Measurements from ENCODE around the gene ETV3. TPM values are rescaled to one million over a fixed set of nuclear protein-coding genes. Genes with fewer than 3 reads are reported as not detected.

ETV3 gene
- polyA plus RNA-seq, 3 donors = 4.8 to 62.3 (median 6.3) TPM

- Histone ChIP-seq H3K9ac (ENCODE audit: insufficient read depth, low read length, poor library complexity, severe bottlenecking) (no peak overlapping the region), H3K4me2 (replicated peaks; ENCODE audit: extremely low read depth, low read length, poor library complexity, severe bottlenecking) (no peak overlapping the region)
Observed at GRCh38 chr1:157181790-157182189, 43.6 kb upstream of the ETV3 start.

GRCh38 chr1:157181258-157181657, 43.1 kb upstream of the ETV3 start:
- WGBS (ENCODE audit: insufficient coverage) = 10% methylated on average over 5 of the region's 5 CpGs
- intact Hi-C loops (cut with micrococcal nuclease) = no loop called here

More at GRCh38 chr1:157181790-157182189, 43.6 kb upstream of the ETV3 start:
- Mint-ChIP-seq H3K27me3 (ENCODE audit: low read depth in 3 of 3) (peaks cover 2 to 6% (median 3%) of the 10 kb centered on the region in 3 donors), H3K9me3 (peaks cover 0 to 2% (median 0%) of the 10 kb centered on the region in 7 donors), H3K4me3 (no peak overlapping the region), H3K36me3 (no peaks in the 10 kb centered on the region), H3K4me1 (peaks cover 15% of the 10 kb centered on the region), H3K27ac (peak overlapping the region in 1 of 7 donors; percentile 72)
- Histone ChIP-seq H3K4me3 (replicated peaks in 1 of 3; ENCODE audit: low read depth in 2 of 3, low read length in 3 of 3) (no peak overlapping the region), H3K36me3 (replicated peaks in 1 of 2; ENCODE audit: control insufficient read depth in 1 of 2, insufficient read depth in 2 of 2, low read length in 2 of 2) (no peaks in the 10 kb centered on the region), H3K79me2 (ENCODE audit: insufficient read depth, low read length) (no peaks in the 10 kb centered on the region), H3K9me3 (replicated peaks in 1 of 2; ENCODE audit: control insufficient read depth in 1 of 2, insufficient read depth in 1 of 2, low read length in 2 of 2) (no peaks in the 10 kb centered on the region), H2AFZ (ENCODE audit: insufficient read depth, low read depth, low read length, poor library complexity, severe bottlenecking) (no peak overlapping the region), H4K20me1 (ENCODE audit: insufficient read depth, low read length) (no peaks in the 10 kb centered on the region), H3K4me1 (ENCODE audit: control insufficient read depth in 1 of 2, insufficient read depth in 2 of 2, low read length in 2 of 2) (peaks cover 6 to 8% of the 10 kb centered on the region in 2 donors), H3K27me3 (ENCODE audit: control insufficient read depth in 2 of 2, insufficient read depth in 2 of 2, low read length in 2 of 2) (no peaks in the 10 kb centered on the region), H3K27ac (ENCODE audit: low read depth in 1 of 2, low read length in 2 of 2) (no peak overlapping the region)
- no peak for DNase-seq
- intact Hi-C loops (cut with micrococcal nuclease) = no loop called here
- TF ChIP-seq CTCF (IDR thresholded peaks at IDR 0.05) = no peak
- WGBS (ENCODE audit: insufficient coverage) = 40% methylated on average over 3 of the region's 3 CpGs

More at GRCh38 chr1:157181258-157181657, 43.1 kb upstream of the ETV3 start:
- no peak for TF ChIP-seq CTCF (IDR thresholded peaks at IDR 0.05)
- no peaks in the 10 kb centered on the region for H3K79me2 ChIP-seq (ENCODE audit: insufficient read depth, low read length)
- no peaks in the 10 kb centered on the region for H3K9me3 ChIP-seq (replicated peaks in 1 of 2; ENCODE audit: control insufficient read depth in 1 of 2, insufficient read depth in 1 of 2, low read length in 2 of 2)
- peaks cover 16% of the 10 kb centered on the region for H3K4me1 Mint-ChIP-seq
- no peak overlapping the region for H3K4me2 ChIP-seq (replicated peaks; ENCODE audit: extremely low read depth, low read length, poor library complexity, severe bottlenecking)
- DNase-seq = no peak
- H3K27me3 Mint-ChIP-seq (ENCODE audit: low read depth in 3 of 3) = peaks cover 2 to 9% (median 7%) of the 10 kb centered on the region in 3 donors
- H3K36me3 Mint-ChIP-seq = no peaks in the 10 kb centered on the region
- H3K4me1 ChIP-seq (ENCODE audit: control insufficient read depth in 1 of 2, insufficient read depth in 2 of 2, low read length in 2 of 2) = peaks cover 6 to 8% of the 10 kb centered on the region in 2 donors
- no peak overlapping the region for H3K4me3 Mint-ChIP-seq
- H3K9ac ChIP-seq (ENCODE audit: insufficient read depth, low read length, poor library complexity, severe bottlenecking) = no peak overlapping the region
- no peak overlapping the region for H3K27ac ChIP-seq (ENCODE audit: low read depth in 1 of 2, low read length in 2 of 2)
- H2AFZ ChIP-seq (ENCODE audit: insufficient read depth, low read depth, low read length, poor library complexity, severe bottlenecking) = no peak overlapping the region
- H3K36me3 ChIP-seq (replicated peaks in 1 of 2; ENCODE audit: control insufficient read depth in 1 of 2, insufficient read depth in 2 of 2, low read length in 2 of 2) = no peaks in the 10 kb centered on the region
- H3K27ac Mint-ChIP-seq = peak overlapping the region in 2 of 7 donors; percentile 16 to 21
- H3K9me3 Mint-ChIP-seq = peaks cover 0 to 2% (median 0%) of the 10 kb centered on the region in 7 donors
- no peak overlapping the region for H3K4me3 ChIP-seq (replicated peaks in 1 of 3; ENCODE audit: low read depth in 2 of 3, low read length in 3 of 3)
- no peaks in the 10 kb centered on the region for H4K20me1 ChIP-seq (ENCODE audit: insufficient read depth, low read length)
- no peaks in the 10 kb centered on the region for H3K27me3 ChIP-seq (ENCODE audit: control insufficient read depth in 2 of 2, insufficient read depth in 2 of 2, low read length in 2 of 2)

Measured in CD14-positive monocyte (primary cell).